Osteoblast (primary cell): ENCODE results near the gene MAN2B1. TPM values are rescaled to one million over a fixed set of nuclear protein-coding genes. Genes with fewer than 3 reads are reported as not detected.

ENCODE experiments used
- DNase-seq: peaks from one replicate; pipeline ENCODE4 v3.0.0; 2011; ENCODE audit warnings: low spot score, mixed read lengths; ENCODE audit not compliant: insufficient read length; ENCODE audit errors: missing footprints
- H2AFZ ChIP-seq: 2 replicates; pipeline ENCODE4 v1.6.0; 2011; ENCODE audit warnings: mild to moderate bottlenecking, low read length
- H3K27ac ChIP-seq: 2 replicates; pipeline ENCODE4 v1.5.1; 2011; ENCODE audit warnings: mild to moderate bottlenecking, low read depth, low read length, moderate library complexity
- H3K27me3 ChIP-seq: 2 replicates; pipeline ENCODE4 v1.6.0; 2012; ENCODE audit warnings: mild to moderate bottlenecking, control low read depth, inconsistent platforms, low read length, moderate library complexity; ENCODE audit not compliant: insufficient read depth
- H3K36me3 ChIP-seq: 2 replicates; pipeline ENCODE4 v1.5.1; 2011; ENCODE audit warnings: mild to moderate bottlenecking, low read length, control low read depth, moderate library complexity; ENCODE audit not compliant: insufficient read depth
- H3K4me1 ChIP-seq: 2 replicates; pipeline ENCODE4 v1.5.1; 2011; ENCODE audit warnings: mild to moderate bottlenecking, low read length, control low read depth, moderate library complexity; ENCODE audit not compliant: insufficient read depth
- H3K4me2 ChIP-seq: 2 replicates; pipeline ENCODE4 v1.6.0; 2011; ENCODE audit warnings: mild to moderate bottlenecking, low read length; ENCODE audit not compliant: insufficient read depth
- H3K4me3 ChIP-seq: fragments of 200-600 bp; sonication (generic); 3 replicates; pipeline ENCODE4 v1.5.1; 2012; ENCODE audit warnings: mild to moderate bottlenecking, low read length, inconsistent platforms; ENCODE audit not compliant: insufficient read depth
- H3K79me2 ChIP-seq: 2 replicates; pipeline ENCODE4 v1.6.0; 2012; ENCODE audit warnings: mild to moderate bottlenecking, low read length, control low read depth, inconsistent platforms; ENCODE audit not compliant: insufficient read depth
- H3K9me3 ChIP-seq: 2 replicates; pipeline ENCODE4 v1.5.1; 2011; ENCODE audit warnings: low read depth, low read length, control low read depth
- H4K20me1 ChIP-seq: 2 replicates; pipeline ENCODE4 v1.6.0; 2012; ENCODE audit warnings: mild to moderate bottlenecking, low read length, control low read depth; ENCODE audit not compliant: insufficient read depth
- total RNA-seq: library from RNA; depleted of rRNA; stranded (reverse); fragments of >200 nt; gene quantifications from 2 replicates; pipeline ENCODE4 v1.2.3, GENCODE V29; 2012
- TF ChIP-seq, protein P1 (sequence below): IDR thresholded peaks from 2 replicates; pipeline ENCODE4 v1.5.1; 2011; ENCODE audit warnings: mild to moderate bottlenecking, low read depth, low read length, moderate library complexity; ENCODE audit errors: extremely low read depth

MAN2B1 gene
- total RNA-seq, 1 donor = 35.8 TPM

- TF ChIP-seq, protein P1, sequence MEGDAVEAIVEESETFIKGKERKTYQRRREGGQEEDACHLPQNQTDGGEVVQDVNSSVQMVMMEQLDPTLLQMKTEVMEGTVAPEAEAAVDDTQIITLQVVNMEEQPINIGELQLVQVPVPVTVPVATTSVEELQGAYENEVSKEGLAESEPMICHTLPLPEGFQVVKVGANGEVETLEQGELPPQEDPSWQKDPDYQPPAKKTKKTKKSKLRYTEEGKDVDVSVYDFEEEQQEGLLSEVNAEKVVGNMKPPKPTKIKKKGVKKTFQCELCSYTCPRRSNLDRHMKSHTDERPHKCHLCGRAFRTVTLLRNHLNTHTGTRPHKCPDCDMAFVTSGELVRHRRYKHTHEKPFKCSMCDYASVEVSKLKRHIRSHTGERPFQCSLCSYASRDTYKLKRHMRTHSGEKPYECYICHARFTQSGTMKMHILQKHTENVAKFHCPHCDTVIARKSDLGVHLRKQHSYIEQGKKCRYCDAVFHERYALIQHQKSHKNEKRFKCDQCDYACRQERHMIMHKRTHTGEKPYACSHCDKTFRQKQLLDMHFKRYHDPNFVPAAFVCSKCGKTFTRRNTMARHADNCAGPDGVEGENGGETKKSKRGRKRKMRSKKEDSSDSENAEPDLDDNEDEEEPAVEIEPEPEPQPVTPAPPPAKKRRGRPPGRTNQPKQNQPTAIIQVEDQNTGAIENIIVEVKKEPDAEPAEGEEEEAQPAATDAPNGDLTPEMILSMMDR = no peak
- Histone ChIP-seq H4K20me1 (peaks cover 18% of the 10 kb centered on the region), H3K27me3 (no peaks in the 10 kb centered on the region), H2AFZ (peak within 1 kb of the TSS; percentile 91), H3K9me3 (no peaks in the 10 kb centered on the region), H3K4me3 (peak within 1 kb of the TSS; percentile 99), H3K27ac (peak within 1 kb of the TSS; percentile 99), H3K36me3 (peaks cover 33% of the 10 kb centered on the region), H3K79me2 (peaks cover 64% of the 10 kb centered on the region), H3K4me2 (peak within 1 kb of the TSS; percentile 89), H3K4me1 (peaks cover 14% of the 10 kb centered on the region)
- DNase-seq = peak; percentile 99
These were observed 55.8 kb downstream of the MAN2B1 start, which contains the start of the genes ZNF490 and ZNF791 for GRCh38 chr19:12610540-12611360. ZNF490 (minus strand) TSS chr19:12610813; CDS start chr19:12610680, 133 bp downstream. ZNF791 (plus strand) TSS chr19:12610920; CDS start chr19:12611080, 160 bp downstream.

- peaks cover 3% of the 10 kb centered on the region for H4K20me1 ChIP-seq
- no peak overlapping the region for H3K4me3 ChIP-seq
- no peaks in the 10 kb centered on the region for H3K27me3 ChIP-seq
- no peaks in the 10 kb centered on the region for H3K9me3 ChIP-seq
- DNase-seq = no peak
- H3K4me2 ChIP-seq = no peak overlapping the region
- TF ChIP-seq, protein P1 = no peak
- H2AFZ ChIP-seq = no peak overlapping the region
- H3K36me3 ChIP-seq = peaks cover 24% of the 10 kb centered on the region
- no peak overlapping the region for H3K27ac ChIP-seq
- peaks cover 12% of the 10 kb centered on the region for H3K4me1 ChIP-seq
- H3K79me2 ChIP-seq = peaks cover 36% of the 10 kb centered on the region
These were observed 58.9 kb downstream of the MAN2B1 start for GRCh38 chr19:12607631-12608030.

DNA sequence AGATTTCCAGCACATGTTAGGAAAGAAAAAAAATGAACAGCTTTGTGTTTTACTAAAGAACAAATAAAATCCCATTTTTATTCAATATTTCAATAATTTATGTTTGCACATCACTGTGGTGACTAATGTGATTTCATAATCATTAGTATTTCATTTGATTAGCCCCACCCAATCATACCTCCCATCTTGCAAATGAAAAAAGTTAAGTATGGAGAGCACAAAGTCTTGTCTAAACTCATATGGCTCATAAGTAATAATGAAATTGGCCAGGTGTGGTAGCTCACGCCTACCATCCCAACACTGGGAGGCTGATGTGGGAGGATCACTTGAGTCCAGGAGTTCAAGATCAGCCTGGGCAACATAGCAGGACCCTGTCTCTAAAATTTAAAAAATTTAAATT lies 59.7 kb downstream of the MAN2B1 start:
- Histone ChIP-seq H3K79me2 (peaks cover 28% of the 10 kb centered on the region), H3K27me3 (no peaks in the 10 kb centered on the region), H3K9me3 (no peaks in the 10 kb centered on the region), H3K36me3 (peaks cover 20% of the 10 kb centered on the region), H2AFZ (no peak overlapping the region), H3K4me3 (no peak overlapping the region), H3K4me2 (no peak overlapping the region), H4K20me1 (peaks cover 2% of the 10 kb centered on the region), H3K27ac (no peak overlapping the region), H3K4me1 (peaks cover 8% of the 10 kb centered on the region)
- no peak for DNase-seq
- TF ChIP-seq, protein P1 = no peak

DNA sequence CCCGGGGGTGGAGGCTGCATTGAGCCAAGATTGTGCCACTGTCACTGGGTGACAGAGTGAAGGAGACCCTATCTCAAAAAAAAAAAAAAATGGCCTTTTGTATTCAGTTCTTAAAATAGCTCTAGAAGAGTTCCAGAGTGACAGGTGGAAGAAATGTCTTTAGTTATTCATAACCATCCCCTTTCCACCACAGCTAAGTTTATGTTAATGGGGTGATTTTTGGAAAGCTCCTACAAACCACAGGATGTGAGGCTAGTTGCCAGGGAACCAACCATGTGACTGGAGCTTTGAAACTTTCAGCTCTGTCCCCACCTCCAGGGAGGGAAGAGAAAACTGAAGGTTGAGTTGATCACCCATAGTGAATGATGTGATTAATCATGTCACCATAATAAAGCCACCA lies 62.8 kb downstream of the MAN2B1 start:
- no peaks in the 10 kb centered on the region for H3K4me1 ChIP-seq
- no peak for DNase-seq
- no peaks in the 10 kb centered on the region for H4K20me1 ChIP-seq
- H3K79me2 ChIP-seq = peaks cover 1% of the 10 kb centered on the region
- no peak overlapping the region for H3K4me3 ChIP-seq
- TF ChIP-seq, protein P1 = no peak
- no peak overlapping the region for H3K27ac ChIP-seq
- H3K36me3 ChIP-seq = peaks cover 23% of the 10 kb centered on the region
- no peak overlapping the region for H3K4me2 ChIP-seq
- H2AFZ ChIP-seq = no peak overlapping the region
- H3K27me3 ChIP-seq = no peaks in the 10 kb centered on the region
- no peaks in the 10 kb centered on the region for H3K9me3 ChIP-seq
